ENCODE data around the gene DRC1.
A peak's percentile ranks its signal among the peaks of the same experiment; 100 is the strongest.

Gene DRC1

DNA sequence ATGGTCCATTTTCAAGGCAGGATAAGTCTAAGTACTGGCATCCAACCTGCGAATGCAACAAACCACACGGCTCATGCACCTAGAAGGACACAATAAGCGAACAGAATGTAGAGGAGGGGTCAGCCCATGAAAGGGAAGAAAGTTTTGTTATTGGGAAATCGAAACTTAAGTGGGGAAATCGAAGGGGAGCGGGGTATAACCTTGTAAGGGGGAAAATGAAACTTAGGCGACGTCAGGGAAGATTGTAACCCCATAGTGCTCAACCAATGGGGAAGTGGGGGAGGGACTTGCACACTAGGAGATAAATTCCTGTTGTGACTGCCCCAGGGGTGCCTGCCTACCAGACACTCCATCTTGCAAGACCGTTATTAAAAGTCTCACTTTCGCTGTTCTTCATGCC is 91.8 kb downstream of the DRC1 start:
- DNase-seq (ENCODE audit: low spot score), result no peak

DNA sequence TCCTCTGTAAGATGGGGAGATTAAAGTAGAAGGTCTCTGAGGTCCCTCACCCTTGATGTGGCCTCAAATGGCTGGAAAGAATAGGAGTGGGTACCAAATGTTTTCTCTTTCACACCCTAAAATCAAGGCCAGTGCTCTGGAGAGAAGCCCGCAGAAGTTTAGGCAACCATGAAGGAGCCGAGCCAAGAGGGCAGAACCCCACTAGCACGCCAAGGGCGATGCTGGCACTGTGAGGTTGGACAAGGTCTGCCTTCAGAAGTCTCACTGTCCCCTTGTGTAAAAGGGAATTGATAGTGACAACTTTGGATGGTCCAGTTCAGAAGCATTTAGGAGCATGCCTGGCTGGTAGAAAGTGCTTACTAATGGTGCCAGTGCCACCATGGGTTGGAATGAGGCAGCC is 92.5 kb downstream of the DRC1 start:
- DNase-seq (ENCODE audit: low spot score), result no peak

DNA sequence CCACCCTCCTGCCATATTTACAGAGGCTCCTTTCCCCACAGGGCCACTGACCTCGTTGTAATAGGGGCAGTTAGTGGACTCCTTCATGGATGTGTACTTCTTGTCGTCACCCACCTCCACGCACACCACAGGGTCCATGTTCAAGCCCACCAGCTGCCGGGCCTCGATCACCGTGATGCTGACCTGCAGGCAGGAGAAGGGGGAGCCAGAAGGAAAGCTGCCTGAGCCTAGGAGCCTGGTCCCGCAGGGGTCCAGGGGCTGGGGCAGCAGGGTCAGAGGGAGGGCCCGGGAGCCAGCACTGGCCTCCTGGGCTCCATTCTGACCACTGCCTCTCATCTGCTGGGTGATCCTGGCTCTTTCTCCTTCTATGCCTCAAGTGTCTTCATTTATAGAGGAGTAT is 93.2 kb downstream of the DRC1 start:
- DNase-seq (ENCODE audit: low spot score), result no peak

DNA sequence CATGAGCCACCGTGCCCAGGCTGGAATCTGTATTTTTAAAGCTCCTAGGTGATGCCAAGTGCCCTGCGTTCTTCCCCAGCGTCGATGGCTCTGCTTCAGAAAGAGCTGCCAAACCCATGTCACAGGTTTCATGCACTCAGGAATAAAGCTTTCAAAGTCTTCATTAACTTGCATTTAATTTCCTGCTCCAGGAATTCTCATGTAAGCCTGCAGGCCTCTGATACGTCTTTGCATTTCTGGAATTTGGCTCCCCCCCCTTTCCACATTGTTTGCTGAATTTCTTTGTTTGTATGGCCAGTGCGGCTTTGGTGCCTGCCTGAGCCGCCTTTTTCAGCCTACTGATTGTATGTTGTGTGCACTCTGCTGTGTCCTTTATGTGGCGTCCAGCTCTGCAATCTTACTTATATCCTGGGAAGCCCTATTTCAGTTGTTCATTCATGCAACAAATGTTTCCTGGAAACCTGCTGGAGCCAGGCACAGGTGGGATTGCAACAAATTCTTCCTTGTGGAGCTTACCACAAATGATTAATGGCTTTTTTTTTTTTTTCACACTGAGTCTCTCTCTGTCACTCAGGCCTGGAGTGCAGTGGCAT is 94.1 kb downstream of the DRC1 start:
- no peak for DNase-seq (ENCODE audit: low spot score)

DNA sequence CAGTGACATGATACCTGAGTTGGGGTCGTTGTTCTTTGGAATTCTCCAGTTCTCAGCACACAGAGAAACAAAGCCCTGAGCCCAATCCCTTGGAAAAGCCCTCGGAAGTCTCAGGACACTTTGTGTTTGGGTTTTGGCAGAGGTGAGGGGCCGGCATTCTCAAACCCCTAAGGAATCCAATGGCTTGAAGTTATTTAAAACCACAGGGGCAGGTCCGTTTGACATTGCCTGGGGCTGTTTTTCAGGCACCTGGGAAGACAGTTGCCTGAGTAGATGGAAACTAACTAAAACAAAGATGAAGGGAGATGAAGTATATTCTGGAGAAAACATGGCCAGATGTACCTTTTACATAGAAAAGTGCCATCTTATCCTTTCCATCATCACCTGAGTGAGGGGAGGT is 98.7 kb downstream of the DRC1 start:
- no peak for DNase-seq (ENCODE audit: low spot score)

DNA sequence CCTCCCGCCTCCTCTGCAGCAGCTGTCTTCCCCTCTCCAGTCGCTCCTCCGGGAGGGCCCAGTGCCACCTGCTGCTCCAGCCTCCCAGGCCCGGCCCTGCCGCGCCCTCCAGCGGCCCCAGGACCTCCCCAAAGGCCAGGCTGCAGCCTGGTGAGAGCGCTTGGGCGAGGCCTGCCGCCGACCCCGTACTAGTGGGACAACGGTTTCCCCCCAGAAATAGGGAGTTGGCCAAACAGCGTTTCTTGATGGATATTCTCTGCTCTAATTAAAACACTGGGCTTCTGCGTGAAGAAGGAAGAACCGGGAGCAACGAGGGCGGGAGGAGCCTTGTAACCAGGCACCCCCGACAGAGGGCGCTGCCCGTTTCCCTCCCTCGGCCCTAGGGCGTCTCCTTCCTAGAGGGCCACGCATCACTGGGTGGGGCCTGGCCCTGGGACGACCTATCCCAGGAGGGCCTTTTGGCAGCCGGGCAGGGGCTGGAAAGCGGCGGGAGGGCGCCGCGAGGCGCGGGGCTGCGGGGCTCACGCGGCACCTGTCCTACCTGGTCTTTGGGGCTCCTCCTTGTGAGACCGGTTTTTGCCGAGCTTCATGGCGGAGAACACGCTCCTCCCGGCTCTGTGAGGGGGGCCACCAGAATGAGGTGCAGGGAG is 101.6 kb downstream of the DRC1 start:
- DNase-seq (ENCODE audit: low spot score), result peak; percentile 84

DNA sequence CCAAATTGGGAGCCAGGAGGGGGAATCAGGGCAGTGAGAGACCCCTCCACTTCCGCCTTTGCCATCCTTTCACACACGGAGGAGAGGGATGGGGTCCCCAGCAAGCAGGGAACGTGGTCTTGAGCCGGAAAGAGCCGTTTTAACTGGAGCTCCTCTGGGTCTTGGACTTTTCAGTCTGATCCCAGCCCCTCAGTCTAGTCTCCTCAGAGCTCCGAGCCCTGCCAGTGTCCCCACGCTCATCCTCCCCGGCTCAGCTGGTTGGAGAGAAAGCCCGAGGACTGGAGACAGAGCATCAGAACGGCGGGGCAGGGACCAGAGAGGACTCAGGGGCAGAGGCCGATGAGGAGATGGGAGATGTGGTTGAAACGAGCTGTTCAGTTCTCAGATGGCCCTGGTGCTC is 102.3 kb downstream of the DRC1 start:
- DNase-seq (ENCODE audit: low spot score), result no peak

DNA sequence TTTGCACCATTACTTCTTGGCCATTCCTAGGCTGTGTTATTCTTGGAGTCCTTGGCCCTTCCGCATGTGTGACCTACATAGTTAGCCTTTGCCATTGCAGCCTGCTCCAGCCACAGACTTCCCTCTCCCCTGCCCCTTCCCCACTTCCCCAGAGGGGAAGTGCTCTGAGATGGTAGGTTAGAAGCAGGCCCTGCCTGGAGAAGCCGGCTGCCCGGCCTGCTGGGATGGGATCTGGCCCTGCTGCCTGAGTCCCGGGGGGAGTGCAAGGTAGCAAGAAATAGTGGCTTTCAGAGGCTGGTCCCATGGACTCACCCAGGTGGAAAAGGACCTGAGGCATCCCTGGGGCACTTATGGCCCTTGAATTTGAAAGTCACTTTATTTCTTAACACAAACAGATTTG is 104.6 kb downstream of the DRC1 start:
- no peak for DNase-seq (ENCODE audit: low spot score)
